ENCODE data around the gene SPRY4.
"Not testable (repeated sequence)": the region's sequence is repeated elsewhere in the genome, so short reads cannot be mapped to it uniquely, and the experiment has no call there.

Gene SPRY4

GRCh38 chr5:142315096-142315900, 9.5 kb downstream of the SPRY4 start:
- no peak for DNase-seq (ENCODE audit: low spot score)

GRCh38 chr5:142314606-142315005, 10.2 kb downstream of the SPRY4 start:
- no peak for DNase-seq (ENCODE audit: low spot score)

GRCh38 chr5:142314109-142314508, 10.7 kb downstream of the SPRY4 start:
- no peak for DNase-seq (ENCODE audit: low spot score)

GRCh38 chr5:142313682-142314081, 11.1 kb downstream of the SPRY4 start:
- DNase-seq (ENCODE audit: low spot score), result no peak

- DNase-seq (ENCODE audit: low spot score), result no peak
Observed at GRCh38 chr5:142313275-142313674, 11.5 kb downstream of the SPRY4 start.

- no peak for DNase-seq (ENCODE audit: low spot score)
Observed at GRCh38 chr5:142312399-142312798, 12.4 kb downstream of the SPRY4 start.

GRCh38 chr5:142311725-142312124, 13.1 kb downstream of the SPRY4 start:
- no peak for DNase-seq (ENCODE audit: low spot score)

GRCh38 chr5:142310803-142311202, 14.0 kb downstream of the SPRY4 start:
- DNase-seq (ENCODE audit: low spot score), result no peak

- DNase-seq (ENCODE audit: low spot score), result no peak
Observed at GRCh38 chr5:142309747-142310318, 15.0 kb downstream of the SPRY4 start.

- DNase-seq (ENCODE audit: low spot score), result no peak
Observed at GRCh38 chr5:142308358-142308757, 16.5 kb downstream of the SPRY4 start.

- DNase-seq (ENCODE audit: low spot score), result no peak
Observed at GRCh38 chr5:142307146-142307890, 17.5 kb downstream of the SPRY4 start.

GRCh38 chr5:142306077-142306502, 18.7 kb downstream of the SPRY4 start:
- DNase-seq (ENCODE audit: low spot score), result no peak

- no peak for DNase-seq (ENCODE audit: low spot score)
Observed at GRCh38 chr5:142305211-142305610, 19.6 kb downstream of the SPRY4 start.

- DNase-seq (ENCODE audit: low spot score), result no peak
Observed at GRCh38 chr5:142304013-142304701, 20.7 kb downstream of the SPRY4 start.

GRCh38 chr5:142303565-142303964, 21.3 kb downstream of the SPRY4 start:
- no peak for DNase-seq (ENCODE audit: low spot score)

- DNase-seq (ENCODE audit: low spot score), result no peak
Observed at GRCh38 chr5:142301540-142301939, 23.3 kb downstream of the SPRY4 start.

GRCh38 chr5:142300677-142301076, 24.1 kb downstream of the SPRY4 start:
- no peak for DNase-seq (ENCODE audit: low spot score)

- no peak for DNase-seq (ENCODE audit: low spot score)
Observed at GRCh38 chr5:142298789-142299188, 26.0 kb downstream of the SPRY4 start.

- not testable (repeated sequence) for DNase-seq (ENCODE audit: low spot score)
Observed at GRCh38 chr5:142297786-142298185, 27.0 kb downstream of the SPRY4 start.

GRCh38 chr5:142296914-142297417, 27.9 kb downstream of the SPRY4 start:
- DNase-seq (ENCODE audit: low spot score), result no peak

GRCh38 chr5:142295960-142296860, 28.6 kb downstream of the SPRY4 start:
- no peak for DNase-seq (ENCODE audit: low spot score)

Data from CD4-positive, alpha-beta T cell treated with Interleukin-6 at 100 ng/mL for 8 hours (primary cell).